ENCODE results near the gene LYPD8. TPM values are rescaled to one million over a fixed set of nuclear protein-coding genes. Genes with fewer than 3 reads are reported as not detected.
"Not testable (repeated sequence)": the region's sequence is repeated elsewhere in the genome, so short reads cannot be mapped to it uniquely, and the experiment has no call there.

Gene LYPD8, protein sequence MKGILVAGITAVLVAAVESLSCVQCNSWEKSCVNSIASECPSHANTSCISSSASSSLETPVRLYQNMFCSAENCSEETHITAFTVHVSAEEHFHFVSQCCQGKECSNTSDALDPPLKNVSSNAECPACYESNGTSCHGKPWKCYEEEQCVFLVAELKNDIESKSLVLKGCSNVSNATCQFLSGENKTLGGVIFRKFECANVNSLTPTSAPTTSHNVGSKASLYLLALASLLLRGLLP
- total RNA-seq, result not detected

DNA sequence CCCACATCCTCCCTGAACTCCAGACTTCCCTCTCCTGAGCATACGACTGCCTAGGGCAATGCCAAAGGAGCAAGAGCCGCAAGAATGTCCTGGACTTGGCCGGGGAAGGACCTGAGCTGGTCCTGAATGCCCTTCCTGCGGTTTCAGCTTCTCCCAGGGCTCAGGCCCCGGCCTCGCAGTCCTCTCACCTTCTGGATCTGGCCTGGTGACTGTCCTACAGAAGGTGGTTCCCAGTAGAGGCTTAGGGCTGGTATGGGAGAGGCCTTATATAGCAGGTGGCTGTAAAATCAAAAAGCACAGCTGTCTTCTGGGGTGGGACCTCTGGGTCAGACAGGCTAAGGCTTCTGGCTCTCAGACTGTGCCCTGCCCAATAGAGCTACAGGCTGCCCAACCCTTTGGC, at the start of gene LYPD8:
TSS of gene LYPD8 (minus strand) at position 243 of the 400 bp plus-strand sequence. CDS start 4,678 bp downstream, outside the sequence.
- Histone ChIP-seq H3K4me1 (peaks cover 19% of the 10 kb centered on the region), H3K9me3 (no peaks in the 10 kb centered on the region), H3K27me3 (no peaks in the 10 kb centered on the region), H3K36me3 (replicated peaks in 1 of 2; ENCODE audit: insufficient read depth in 1 of 2, low read depth in 2 of 2) (no peaks in the 10 kb centered on the region), H3K27ac (no peak within 1 kb of the TSS), H3K4me3 (no peak within 1 kb of the TSS)
- DNase-seq (no peak), ATAC-seq (no peak)
- TF ChIP-seq POLR2A (IDR thresholded peaks at IDR 0.05), result no peak
- WGBS, 2 donors, result 78 to 83% methylated on average over 2 to 6 of the region's 6 CpGs
- intact Hi-C loops (cut with DNase I), result no loop called here

DNA sequence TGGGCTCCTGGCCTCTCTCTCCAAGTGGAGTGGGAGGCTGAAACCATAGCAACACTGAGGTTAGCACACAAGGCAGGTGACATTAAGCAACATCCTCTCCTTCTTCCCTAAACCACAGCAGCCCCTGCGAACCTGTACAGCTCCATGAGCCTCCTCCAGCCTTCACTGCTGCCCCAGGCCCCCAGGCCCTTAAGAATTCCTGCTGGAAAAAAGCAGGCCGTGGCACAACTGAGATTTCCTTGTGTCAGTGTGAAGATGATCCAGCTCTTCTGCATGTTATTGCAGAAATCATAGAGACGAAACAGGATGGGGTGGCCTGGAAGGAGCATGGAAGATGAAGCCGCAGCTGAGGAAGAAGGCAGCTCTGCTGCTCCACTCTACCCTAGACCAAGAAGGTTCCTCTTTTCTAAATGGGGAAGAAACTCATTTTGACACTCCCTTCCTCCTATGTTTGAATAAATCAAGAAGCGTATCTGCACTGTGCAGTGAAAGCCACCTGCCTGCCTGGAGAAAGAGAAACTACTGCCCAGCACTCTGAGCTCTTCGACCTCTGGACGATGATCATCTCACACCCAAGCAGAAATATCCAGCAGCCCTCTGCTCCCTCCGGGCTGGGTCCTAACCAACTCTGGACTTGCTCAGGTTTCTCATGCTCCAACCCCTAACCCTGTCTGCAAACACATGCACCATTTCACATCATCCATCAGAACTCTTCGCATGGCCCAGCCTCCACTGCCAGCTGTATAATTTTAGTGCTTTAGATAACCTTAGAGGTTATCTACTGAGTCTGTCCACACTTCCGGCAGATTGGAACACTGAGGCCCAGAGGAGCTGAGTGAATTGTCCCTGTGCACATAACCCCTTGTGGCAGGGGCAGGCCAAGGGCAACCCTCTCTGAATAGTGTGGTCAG, 49.5 kb upstream of the LYPD8 start:
- H3K36me3 ChIP-seq (replicated peaks in 1 of 2; ENCODE audit: insufficient read depth in 1 of 2, low read depth in 2 of 2), result no peaks in the 10 kb centered on the region
- peak in 1 of 4 donors; percentile 22 for DNase-seq
- peaks cover 22% of the 10 kb centered on the region for H3K4me1 ChIP-seq
- H3K9me3 ChIP-seq, result no peaks in the 10 kb centered on the region
- WGBS, 2 donors, result 34 to 59% methylated on average over 10 of the region's 10 CpGs
- H3K27me3 ChIP-seq, result no peaks in the 10 kb centered on the region
- no peak for ATAC-seq
- H3K27ac ChIP-seq, result no peak overlapping the region
- TF ChIP-seq POLR2A (IDR thresholded peaks at IDR 0.05), result no peak
- TF ChIP-seq, protein P1, sequence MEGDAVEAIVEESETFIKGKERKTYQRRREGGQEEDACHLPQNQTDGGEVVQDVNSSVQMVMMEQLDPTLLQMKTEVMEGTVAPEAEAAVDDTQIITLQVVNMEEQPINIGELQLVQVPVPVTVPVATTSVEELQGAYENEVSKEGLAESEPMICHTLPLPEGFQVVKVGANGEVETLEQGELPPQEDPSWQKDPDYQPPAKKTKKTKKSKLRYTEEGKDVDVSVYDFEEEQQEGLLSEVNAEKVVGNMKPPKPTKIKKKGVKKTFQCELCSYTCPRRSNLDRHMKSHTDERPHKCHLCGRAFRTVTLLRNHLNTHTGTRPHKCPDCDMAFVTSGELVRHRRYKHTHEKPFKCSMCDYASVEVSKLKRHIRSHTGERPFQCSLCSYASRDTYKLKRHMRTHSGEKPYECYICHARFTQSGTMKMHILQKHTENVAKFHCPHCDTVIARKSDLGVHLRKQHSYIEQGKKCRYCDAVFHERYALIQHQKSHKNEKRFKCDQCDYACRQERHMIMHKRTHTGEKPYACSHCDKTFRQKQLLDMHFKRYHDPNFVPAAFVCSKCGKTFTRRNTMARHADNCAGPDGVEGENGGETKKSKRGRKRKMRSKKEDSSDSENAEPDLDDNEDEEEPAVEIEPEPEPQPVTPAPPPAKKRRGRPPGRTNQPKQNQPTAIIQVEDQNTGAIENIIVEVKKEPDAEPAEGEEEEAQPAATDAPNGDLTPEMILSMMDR (IDR thresholded peaks at IDR 0.05), result no peak
- intact Hi-C loops (cut with DNase I), result loop anchor here (5.0 kb wide), 1 partner anchor 178 kb away; no protein-coding TSS in a partner anchor
- H3K4me3 ChIP-seq, result no peak overlapping the region

DNA sequence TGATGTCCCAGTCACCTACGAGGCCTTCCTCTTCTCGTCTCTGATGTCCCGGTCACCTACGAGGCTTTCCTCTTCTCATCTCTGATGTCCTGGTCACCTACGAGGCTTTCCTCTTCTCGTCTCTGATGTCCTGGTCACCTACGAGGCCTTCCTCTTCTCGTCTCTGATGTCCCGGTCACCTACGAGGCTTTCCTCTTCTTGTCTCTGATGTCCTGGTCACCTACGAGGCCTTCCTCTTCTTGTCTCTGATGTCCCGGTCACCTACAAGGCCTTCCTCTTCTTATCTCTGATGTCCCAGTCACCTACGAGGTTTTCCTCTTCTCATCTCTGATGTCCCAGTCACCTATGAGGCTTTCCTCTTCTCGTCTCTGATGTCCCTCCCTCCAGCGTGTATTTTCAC, 47.9 kb upstream of the LYPD8 start:
- intact Hi-C loops (cut with DNase I); H3K9me3 ChIP-seq; H3K27me3 ChIP-seq; H3K4me3 ChIP-seq; ATAC-seq; H3K27ac ChIP-seq; H3K36me3 ChIP-seq (replicated peaks in 1 of 2; ENCODE audit: insufficient read depth in 1 of 2, low read depth in 2 of 2); DNase-seq: not testable (repeated sequence)
- WGBS, 2 donors, result 78% methylated on average over 15 of the region's 15 CpGs
- H3K4me1 ChIP-seq, result peaks cover 22% of the 10 kb centered on the region

DNA sequence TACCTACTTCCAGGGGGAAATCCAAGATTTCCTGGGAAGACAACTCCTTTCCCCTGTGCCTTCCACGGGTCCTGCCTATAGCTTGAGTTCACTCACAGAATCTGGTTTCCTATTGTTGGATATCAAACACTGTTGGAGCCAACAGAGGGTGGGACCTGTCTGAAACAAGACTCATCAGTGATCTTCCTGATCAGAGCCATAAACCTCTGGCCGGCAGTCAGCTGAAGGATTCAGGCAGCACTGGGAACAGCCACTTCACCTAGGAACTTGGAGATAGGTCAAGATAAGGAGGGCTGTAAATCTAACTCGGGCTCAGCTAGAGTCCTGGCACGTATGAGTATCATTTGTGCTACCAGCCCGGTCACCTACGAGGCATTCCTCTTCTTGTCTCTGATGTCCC, 46.9 kb upstream of the LYPD8 start:
- ATAC-seq (no peak), DNase-seq (no peak)
- WGBS, 2 donors, result 70 to 79% methylated on average over 6 of the region's 6 CpGs
- Histone ChIP-seq H3K27ac (no peak overlapping the region), H3K9me3 (no peaks in the 10 kb centered on the region), H3K27me3 (no peaks in the 10 kb centered on the region), H3K4me3 (no peak overlapping the region), H3K4me1 (peaks cover 22% of the 10 kb centered on the region), H3K36me3 (replicated peaks in 1 of 2; ENCODE audit: insufficient read depth in 1 of 2, low read depth in 2 of 2) (no peaks in the 10 kb centered on the region)
- intact Hi-C loops (cut with DNase I), result no loop called here
- TF ChIP-seq, protein P1 (IDR thresholded peaks at IDR 0.05), result no peak
- no peak for TF ChIP-seq POLR2A (IDR thresholded peaks at IDR 0.05)

DNA sequence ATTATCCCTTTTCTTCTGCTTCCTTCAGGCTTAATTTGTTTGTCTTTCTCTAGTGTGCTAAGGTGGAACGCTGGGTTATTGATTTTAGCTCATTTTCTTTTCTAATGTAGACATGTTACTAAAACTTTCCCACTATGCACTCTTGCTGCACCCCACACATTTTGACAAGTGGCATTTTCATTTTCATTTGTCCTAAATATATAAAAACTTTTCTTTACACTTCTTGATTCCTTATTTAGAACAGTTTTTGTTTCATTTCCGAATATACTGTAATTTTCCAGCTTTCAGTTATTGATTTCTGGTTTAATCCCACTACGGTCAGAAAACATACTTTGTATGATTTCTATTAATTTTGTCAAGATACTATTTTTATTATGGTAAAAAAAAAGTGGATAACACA, 44.9 kb upstream of the LYPD8 start:
- WGBS, 2 donors, result 30 to 35% methylated on average over 3 of the region's 3 CpGs
- Histone ChIP-seq H3K9me3 (no peaks in the 10 kb centered on the region), H3K27me3 (no peaks in the 10 kb centered on the region), H3K27ac (no peak overlapping the region), H3K4me3 (no peak overlapping the region), H3K4me1 (peaks cover 10% of the 10 kb centered on the region), H3K36me3 (replicated peaks in 1 of 2; ENCODE audit: insufficient read depth in 1 of 2, low read depth in 2 of 2) (no peaks in the 10 kb centered on the region)
- DNase-seq (no peak), ATAC-seq (no peak)
- intact Hi-C loops (cut with DNase I), result no loop called here
- TF ChIP-seq, protein P1 (IDR thresholded peaks at IDR 0.05), result no peak
- no peak for TF ChIP-seq POLR2A (IDR thresholded peaks at IDR 0.05)
